HEK293 (cell line): Measurements from ENCODE around the gene PRKAG2.

ENCODE experiments used
- CTCF ChIA-PET: fragments of 350-600 bp; formaldehyde crosslinking; extraction: SDS; loops from one replicate; lab custom pipeline; 2021; ENCODE audit warnings: antibody characterized with exemption; lab: Yijun Ruan, JAX
- POLR2A ChIA-PET: fragments of 300-600 bp; formaldehyde crosslinking; extraction: SDS; loops from one replicate; lab custom pipeline; 2020; ENCODE audit warnings: antibody characterized with exemption, inconsistent platforms; lab: Yijun Ruan, JAX
- H3K27ac ChIP-seq: fragments of 200-500 bp; sonication (Bioruptor generic); 2 replicates; pipeline ENCODE4 v1.5.1; 2014; ENCODE audit warnings: low read depth, low read length, control low read depth, inconsistent platforms; ENCODE audit errors: extremely low read depth
- H3K36me3 ChIP-seq, 2 experiments: fragments of 200-500 bp in 1 of 2; sonication (Bioruptor generic) in 1 of 2; 1 replicate in 1 of 2; 2 replicates in 1 of 2; pipeline ENCODE4 v1.5.1; 2014 to 2017; ENCODE audit warnings: inconsistent platforms in 2 of 2, low read length in 2 of 2; ENCODE audit not compliant: control insufficient read depth in 2 of 2, insufficient read depth in 1 of 2
- H3K4me1 ChIP-seq: fragments of 200-500 bp; sonication (Bioruptor generic); 2 replicates; pipeline ENCODE4 v1.5.1; 2014; ENCODE audit warnings: mild to moderate bottlenecking, low read length, inconsistent platforms; ENCODE audit not compliant: control insufficient read depth, insufficient read depth
- H3K4me3 ChIP-seq: 2 replicates; pipeline ENCODE4 v1.5.1; 2011; ENCODE audit warnings: low read depth, mild to moderate bottlenecking, control low read depth, low read length, moderate library complexity
- H3K9me3 ChIP-seq: fragments of 200-500 bp; sonication (Bioruptor generic); 2 replicates; pipeline ENCODE4 v1.5.1; 2014; ENCODE audit warnings: low read depth, low read length, inconsistent platforms; ENCODE audit not compliant: control insufficient read depth, insufficient read depth
- FEZF1 ChIP-seq: fragments of 450-650 bp; formaldehyde crosslinking; IDR thresholded peaks from 2 replicates; pipeline ENCODE4 v1.5.1; 2016; ENCODE audit warnings: missing biosample characterization, missing genetic modification characterization
- HOXC10 ChIP-seq: sonication (generic); formaldehyde crosslinking; IDR thresholded peaks from 2 replicates; pipeline ENCODE4 v1.8.1; 2023; ENCODE audit warnings: mild to moderate bottlenecking, missing genetic modification reagents
- KLF8 ChIP-seq: fragments of 450-650 bp; formaldehyde crosslinking; IDR thresholded peaks from 2 replicates; pipeline ENCODE4 v1.5.1; 2016; ENCODE audit warnings: missing biosample characterization, missing genetic modification characterization
- PRDM1 ChIP-seq: fragments of 450-650 bp; formaldehyde crosslinking; IDR thresholded peaks from 2 replicates; pipeline ENCODE4; 2016; ENCODE audit warnings: missing biosample characterization, missing genetic modification characterization
- SALL2 ChIP-seq: fragments of 450-650 bp; formaldehyde crosslinking; IDR thresholded peaks from 2 replicates; pipeline ENCODE4 v1.5.0; 2017; ENCODE audit warnings: missing biosample characterization, mild to moderate bottlenecking, missing genetic modification characterization, borderline replicate concordance
- YY1 ChIP-seq: fragments of 450-650 bp; formaldehyde crosslinking; IDR thresholded peaks from 2 replicates; pipeline ENCODE4 v1.5.1; 2018; ENCODE audit warnings: missing biosample characterization, missing genetic modification characterization
- ZBTB7A ChIP-seq: fragments of 450-650 bp; formaldehyde crosslinking; IDR thresholded peaks from 2 replicates; pipeline ENCODE4 v1.5.1; 2016; ENCODE audit warnings: low read depth, missing biosample characterization, missing genetic modification characterization
- ZNF37A ChIP-seq: fragments of 450-650 bp; IDR thresholded peaks from 2 replicates; pipeline ENCODE4 v1.5.1; 2018; ENCODE audit warnings: missing biosample characterization, missing genetic modification characterization
- ZNF624 ChIP-seq: fragments of 450-650 bp; formaldehyde crosslinking; IDR thresholded peaks from 2 replicates; pipeline ENCODE4 v1.5.1; 2017; ENCODE audit warnings: missing biosample characterization, missing genetic modification characterization
- ZNF629 ChIP-seq: fragments of 450-650 bp; formaldehyde crosslinking; IDR thresholded peaks from 2 replicates; pipeline ENCODE4 v1.5.1; 2017; ENCODE audit warnings: missing biosample characterization, missing genetic modification characterization
- ZNF701 ChIP-seq: fragments of 450-650 bp; formaldehyde crosslinking; IDR thresholded peaks from 2 replicates; pipeline ENCODE4 v1.5.1; 2016; ENCODE audit warnings: missing biosample characterization, missing genetic modification characterization
- ZNF785 ChIP-seq: fragments of 450-650 bp; formaldehyde crosslinking; IDR thresholded peaks from 2 replicates; pipeline ENCODE4 v1.5.1; 2016; ENCODE audit warnings: missing biosample characterization, missing genetic modification characterization
- TF ChIP-seq, protein P1 (sequence below): fragments of 450-650 bp; formaldehyde crosslinking; IDR thresholded peaks from 2 replicates; pipeline ENCODE4 v1.5.1; 2016; ENCODE audit warnings: missing biosample characterization, missing genetic modification characterization
- TF ChIP-seq, protein P2 (sequence below): fragments of 450-650 bp; formaldehyde crosslinking; IDR thresholded peaks from 2 replicates; pipeline ENCODE4 v1.5.1; 2016; ENCODE audit warnings: missing biosample characterization, missing genetic modification characterization
- TF ChIP-seq, protein P3 (sequence below): fragments of 450-650 bp; formaldehyde crosslinking; IDR thresholded peaks from 2 replicates; pipeline ENCODE4 v1.5.1; 2017; ENCODE audit warnings: missing biosample characterization, missing genetic modification characterization
- TF ChIP-seq, protein P4 (sequence below): fragments of 450-650 bp; formaldehyde crosslinking; IDR thresholded peaks from 2 replicates; pipeline ENCODE4 v1.5.1; 2016; ENCODE audit warnings: missing biosample characterization, missing genetic modification characterization
- TF ChIP-seq, protein P5 (sequence below): fragments of 450-650 bp; formaldehyde crosslinking; IDR thresholded peaks from 2 replicates; pipeline ENCODE4 v1.5.1; 2017; ENCODE audit warnings: missing biosample characterization, mild to moderate bottlenecking, missing genetic modification characterization, moderate library complexity
- TF ChIP-seq, protein P6 (sequence below): fragments of 450-650 bp; formaldehyde crosslinking; IDR thresholded peaks from 2 replicates; pipeline ENCODE4 v1.5.1; 2017; ENCODE audit warnings: missing biosample characterization, missing genetic modification characterization

The PRKAG2 gene

DNA sequence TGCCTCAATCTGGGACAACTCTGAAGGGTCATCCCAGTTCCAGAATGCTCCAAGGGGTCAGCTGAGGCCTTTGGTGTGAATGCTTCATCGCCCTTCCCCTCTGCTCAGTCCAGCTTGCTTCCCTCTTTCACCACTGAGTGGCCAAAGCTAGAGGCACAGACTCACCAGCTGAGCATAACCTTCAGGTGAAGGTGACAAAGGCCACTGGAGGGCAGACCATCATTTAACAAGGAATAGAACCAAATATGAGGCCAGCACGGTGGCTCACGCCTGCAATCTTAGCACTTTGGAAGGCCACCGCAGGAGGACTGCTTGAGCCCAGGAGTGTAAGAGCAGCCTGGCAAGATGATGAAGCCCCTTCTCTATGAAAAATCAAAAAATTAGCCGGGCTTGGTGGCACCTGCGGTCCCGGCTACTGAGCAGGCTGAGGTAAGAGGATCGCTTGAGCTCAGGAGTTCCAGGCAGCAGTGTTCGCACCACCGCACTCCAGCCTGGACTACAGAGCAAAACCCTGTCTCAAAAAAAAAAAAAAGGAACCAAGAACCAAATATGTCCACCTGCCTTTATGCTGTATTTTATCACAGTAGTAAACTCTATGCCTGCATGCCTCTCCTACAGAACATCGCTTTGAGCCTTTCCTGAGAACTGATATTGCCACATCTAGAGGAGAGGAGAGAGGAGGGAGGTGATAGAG is 13.4 kb downstream of the PRKAG2 start:
- Histone ChIP-seq H3K27ac (no peak overlapping the region), H3K9me3 (no peaks in the 10 kb centered on the region), H3K36me3 (no peaks in the 10 kb centered on the region), H3K4me1 (no peaks in the 10 kb centered on the region), H3K4me3 (no peak overlapping the region)
- ChIA-PET CTCF (no interaction called here), POLR2A (no interaction called here)
- TF ChIP-seq, protein P1, sequence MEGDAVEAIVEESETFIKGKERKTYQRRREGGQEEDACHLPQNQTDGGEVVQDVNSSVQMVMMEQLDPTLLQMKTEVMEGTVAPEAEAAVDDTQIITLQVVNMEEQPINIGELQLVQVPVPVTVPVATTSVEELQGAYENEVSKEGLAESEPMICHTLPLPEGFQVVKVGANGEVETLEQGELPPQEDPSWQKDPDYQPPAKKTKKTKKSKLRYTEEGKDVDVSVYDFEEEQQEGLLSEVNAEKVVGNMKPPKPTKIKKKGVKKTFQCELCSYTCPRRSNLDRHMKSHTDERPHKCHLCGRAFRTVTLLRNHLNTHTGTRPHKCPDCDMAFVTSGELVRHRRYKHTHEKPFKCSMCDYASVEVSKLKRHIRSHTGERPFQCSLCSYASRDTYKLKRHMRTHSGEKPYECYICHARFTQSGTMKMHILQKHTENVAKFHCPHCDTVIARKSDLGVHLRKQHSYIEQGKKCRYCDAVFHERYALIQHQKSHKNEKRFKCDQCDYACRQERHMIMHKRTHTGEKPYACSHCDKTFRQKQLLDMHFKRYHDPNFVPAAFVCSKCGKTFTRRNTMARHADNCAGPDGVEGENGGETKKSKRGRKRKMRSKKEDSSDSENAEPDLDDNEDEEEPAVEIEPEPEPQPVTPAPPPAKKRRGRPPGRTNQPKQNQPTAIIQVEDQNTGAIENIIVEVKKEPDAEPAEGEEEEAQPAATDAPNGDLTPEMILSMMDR (tag by site-specific recombination), result peak; percentile 80
- no peak for TF ChIP-seq ZNF701 (tag by site-specific recombination)

DNA sequence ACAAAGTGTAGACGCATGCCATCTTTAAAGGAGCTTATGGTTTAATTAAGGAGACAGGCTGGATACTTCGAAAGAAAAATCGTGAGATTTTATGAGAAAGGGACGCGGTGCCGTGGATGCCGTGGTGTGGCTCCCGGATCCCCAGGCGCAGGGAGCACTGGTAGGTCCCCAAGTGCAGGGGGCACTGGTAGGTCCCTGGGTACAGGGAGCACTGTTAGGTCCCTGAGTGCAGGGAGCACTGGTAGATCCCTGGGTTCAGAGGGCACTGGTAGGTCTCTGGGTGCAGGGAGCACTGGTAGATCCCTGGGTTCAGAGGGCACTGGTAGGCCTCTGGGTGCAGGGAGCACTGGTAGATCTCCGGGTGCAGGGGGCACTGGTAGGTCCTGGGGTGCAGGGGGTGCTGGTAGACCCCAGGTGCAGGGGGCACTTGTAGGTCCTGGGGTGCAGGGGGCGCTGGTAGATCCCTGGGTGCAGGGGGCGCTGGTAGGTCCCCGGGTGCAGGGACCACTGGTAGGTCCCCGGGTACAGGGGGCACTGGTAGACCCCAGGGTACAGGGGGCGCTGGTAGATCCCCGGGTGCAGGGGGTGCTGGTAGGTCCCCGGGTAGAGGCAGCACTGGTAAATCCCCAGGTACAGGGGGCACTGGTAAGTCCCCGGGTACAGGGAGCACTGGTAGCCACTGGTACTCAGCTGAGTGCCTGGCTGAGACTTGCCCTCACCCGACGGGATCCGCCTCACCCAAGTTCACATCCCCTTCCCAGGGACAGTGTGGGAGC is 14.1 kb downstream of the PRKAG2 start:
- no peaks in the 10 kb centered on the region for H3K4me1 ChIP-seq
- no peaks in the 10 kb centered on the region for H3K36me3 ChIP-seq
- no peaks in the 10 kb centered on the region for H3K9me3 ChIP-seq
- ChIA-PET CTCF (interaction anchor here (0.8 kb wide), 1 partner anchor 70 kb away, joined by 6 read pairs; no protein-coding TSS in a partner anchor), POLR2A (no interaction called here)
- no peak overlapping the region for H3K4me3 ChIP-seq
- H3K27ac ChIP-seq, result no peak overlapping the region
- TF ChIP-seq PRDM1 (tag by site-specific recombination) (no peak), ZNF37A (no peak), ZBTB7A (no peak), HOXC10 (no peak), ZNF785 (tag by site-specific recombination) (no peak), FEZF1 (tag by site-specific recombination) (no peak)
- TF ChIP-seq, protein P2, sequence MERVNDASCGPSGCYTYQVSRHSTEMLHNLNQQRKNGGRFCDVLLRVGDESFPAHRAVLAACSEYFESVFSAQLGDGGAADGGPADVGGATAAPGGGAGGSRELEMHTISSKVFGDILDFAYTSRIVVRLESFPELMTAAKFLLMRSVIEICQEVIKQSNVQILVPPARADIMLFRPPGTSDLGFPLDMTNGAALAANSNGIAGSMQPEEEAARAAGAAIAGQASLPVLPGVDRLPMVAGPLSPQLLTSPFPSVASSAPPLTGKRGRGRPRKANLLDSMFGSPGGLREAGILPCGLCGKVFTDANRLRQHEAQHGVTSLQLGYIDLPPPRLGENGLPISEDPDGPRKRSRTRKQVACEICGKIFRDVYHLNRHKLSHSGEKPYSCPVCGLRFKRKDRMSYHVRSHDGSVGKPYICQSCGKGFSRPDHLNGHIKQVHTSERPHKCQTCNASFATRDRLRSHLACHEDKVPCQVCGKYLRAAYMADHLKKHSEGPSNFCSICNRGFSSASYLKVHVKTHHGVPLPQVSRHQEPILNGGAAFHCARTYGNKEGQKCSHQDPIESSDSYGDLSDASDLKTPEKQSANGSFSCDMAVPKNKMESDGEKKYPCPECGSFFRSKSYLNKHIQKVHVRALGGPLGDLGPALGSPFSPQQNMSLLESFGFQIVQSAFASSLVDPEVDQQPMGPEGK (tag by site-specific recombination), result no peak
- TF ChIP-seq, protein P3, sequence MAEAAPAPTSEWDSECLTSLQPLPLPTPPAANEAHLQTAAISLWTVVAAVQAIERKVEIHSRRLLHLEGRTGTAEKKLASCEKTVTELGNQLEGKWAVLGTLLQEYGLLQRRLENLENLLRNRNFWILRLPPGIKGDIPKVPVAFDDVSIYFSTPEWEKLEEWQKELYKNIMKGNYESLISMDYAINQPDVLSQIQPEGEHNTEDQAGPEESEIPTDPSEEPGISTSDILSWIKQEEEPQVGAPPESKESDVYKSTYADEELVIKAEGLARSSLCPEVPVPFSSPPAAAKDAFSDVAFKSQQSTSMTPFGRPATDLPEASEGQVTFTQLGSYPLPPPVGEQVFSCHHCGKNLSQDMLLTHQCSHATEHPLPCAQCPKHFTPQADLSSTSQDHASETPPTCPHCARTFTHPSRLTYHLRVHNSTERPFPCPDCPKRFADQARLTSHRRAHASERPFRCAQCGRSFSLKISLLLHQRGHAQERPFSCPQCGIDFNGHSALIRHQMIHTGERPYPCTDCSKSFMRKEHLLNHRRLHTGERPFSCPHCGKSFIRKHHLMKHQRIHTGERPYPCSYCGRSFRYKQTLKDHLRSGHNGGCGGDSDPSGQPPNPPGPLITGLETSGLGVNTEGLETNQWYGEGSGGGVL, result no peak
- TF ChIP-seq, protein P4, sequence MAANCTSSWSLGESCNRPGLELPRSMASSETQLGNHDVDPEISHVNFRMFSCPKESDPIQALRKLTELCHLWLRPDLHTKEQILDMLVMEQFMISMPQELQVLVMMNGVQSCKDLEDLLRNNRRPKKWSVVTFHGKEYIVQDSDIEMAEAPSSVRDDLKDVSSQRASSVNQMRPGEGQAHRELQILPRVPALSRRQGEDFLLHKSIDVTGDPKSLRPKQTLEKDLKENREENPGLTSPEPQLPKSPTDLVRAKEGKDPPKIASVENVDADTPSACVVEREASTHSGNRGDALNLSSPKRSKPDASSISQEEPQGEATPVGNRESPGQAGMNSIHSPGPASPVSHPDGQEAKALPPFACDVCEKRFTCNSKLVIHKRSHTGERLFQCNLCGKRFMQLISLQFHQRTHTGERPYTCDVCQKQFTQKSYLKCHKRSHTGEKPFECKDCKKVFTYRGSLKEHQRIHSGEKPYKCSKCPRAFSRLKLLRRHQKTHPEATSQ (tag by site-specific recombination), result no peak
- TF ChIP-seq, all 188 proteins: peak for 0

DNA sequence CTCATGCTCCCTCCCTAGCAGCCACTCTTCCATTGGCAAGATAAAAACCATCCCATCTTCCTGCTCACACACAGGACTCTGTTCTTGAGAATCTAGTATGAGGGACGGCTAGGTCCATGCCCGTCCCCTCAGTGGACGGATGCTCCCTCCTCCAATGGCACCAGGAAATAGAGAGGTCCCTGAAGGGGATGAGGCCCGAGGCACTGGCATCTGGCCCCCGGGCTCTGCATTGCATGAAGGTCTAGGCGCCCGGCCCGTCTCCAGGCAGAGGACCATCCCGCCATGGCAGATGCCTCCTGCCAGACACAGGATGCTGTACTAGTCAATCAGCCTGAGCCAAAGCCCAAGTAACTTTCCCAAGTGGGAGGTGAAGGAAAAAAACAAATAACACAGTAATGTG is 15.0 kb downstream of the PRKAG2 start:
- ChIA-PET POLR2A (no interaction called here), CTCF (interaction anchor here (0.5 to 0.8 kb wide), 2 partner anchors 71 to 103 kb away, joined by 3 to 6 read pairs; no protein-coding TSS in a partner anchor)
- TF ChIP-seq, protein P5, sequence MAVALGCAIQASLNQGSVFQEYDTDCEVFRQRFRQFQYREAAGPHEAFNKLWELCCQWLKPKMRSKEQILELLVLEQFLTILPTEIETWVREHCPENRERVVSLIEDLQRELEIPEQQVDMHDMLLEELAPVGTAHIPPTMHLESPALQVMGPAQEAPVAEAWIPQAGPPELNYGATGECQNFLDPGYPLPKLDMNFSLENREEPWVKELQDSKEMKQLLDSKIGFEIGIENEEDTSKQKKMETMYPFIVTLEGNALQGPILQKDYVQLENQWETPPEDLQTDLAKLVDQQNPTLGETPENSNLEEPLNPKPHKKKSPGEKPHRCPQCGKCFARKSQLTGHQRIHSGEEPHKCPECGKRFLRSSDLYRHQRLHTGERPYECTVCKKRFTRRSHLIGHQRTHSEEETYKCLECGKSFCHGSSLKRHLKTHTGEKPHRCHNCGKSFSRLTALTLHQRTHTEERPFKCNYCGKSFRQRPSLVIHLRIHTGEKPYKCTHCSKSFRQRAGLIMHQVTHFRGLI (tag by site-specific recombination), result no peak
- no peak for TF ChIP-seq ZNF624 (tag by site-specific recombination)
- no peak for TF ChIP-seq YY1 (tag by site-specific recombination)
- TF ChIP-seq, protein P6, sequence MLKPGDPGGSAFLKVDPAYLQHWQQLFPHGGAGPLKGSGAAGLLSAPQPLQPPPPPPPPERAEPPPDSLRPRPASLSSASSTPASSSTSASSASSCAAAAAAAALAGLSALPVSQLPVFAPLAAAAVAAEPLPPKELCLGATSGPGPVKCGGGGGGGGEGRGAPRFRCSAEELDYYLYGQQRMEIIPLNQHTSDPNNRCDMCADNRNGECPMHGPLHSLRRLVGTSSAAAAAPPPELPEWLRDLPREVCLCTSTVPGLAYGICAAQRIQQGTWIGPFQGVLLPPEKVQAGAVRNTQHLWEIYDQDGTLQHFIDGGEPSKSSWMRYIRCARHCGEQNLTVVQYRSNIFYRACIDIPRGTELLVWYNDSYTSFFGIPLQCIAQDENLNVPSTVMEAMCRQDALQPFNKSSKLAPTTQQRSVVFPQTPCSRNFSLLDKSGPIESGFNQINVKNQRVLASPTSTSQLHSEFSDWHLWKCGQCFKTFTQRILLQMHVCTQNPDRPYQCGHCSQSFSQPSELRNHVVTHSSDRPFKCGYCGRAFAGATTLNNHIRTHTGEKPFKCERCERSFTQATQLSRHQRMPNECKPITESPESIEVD, result no peak
- no peak for TF ChIP-seq SALL2
- TF ChIP-seq ZNF629 (tag by site-specific recombination), result no peak
- TF ChIP-seq KLF8 (tag by site-specific recombination), result no peak
- no peaks in the 10 kb centered on the region for H3K9me3 ChIP-seq
- no peaks in the 10 kb centered on the region for H3K36me3 ChIP-seq
- H3K4me1 ChIP-seq, result no peaks in the 10 kb centered on the region
- no peak overlapping the region for H3K4me3 ChIP-seq
- no peak overlapping the region for H3K27ac ChIP-seq
